Adrenal gland (tissue), 12 donors: ENCODE results near the gene CDHR3. TPM values are rescaled to one million over a fixed set of nuclear protein-coding genes. Genes with fewer than 3 reads are reported as not detected.

Source experiments
- DNase-seq, 7 donors: peaks; one replicate each; pipeline ENCODE4 v3.0.0-alpha.2; 2019 to 2020
- H3K27ac ChIP-seq, 5 donors: fragments of 200-600 bp; sonication (generic) in 4 of 5; 1 replicate in 3 of 5; 2 replicates in 2 of 5; pipeline versions ENCODE4 v1.5.1 to v1.8.0; 2016 to 2020; ENCODE audit warnings: mild to moderate bottlenecking in 1 of 5
- H3K27me3 ChIP-seq: fragments of 200-600 bp; 2 replicates; pipeline ENCODE4 v1.8.0; 2021
- H3K36me3 ChIP-seq, 2 donors: fragments of 200-600 bp; replicated peaks in 1 of 2; 1 replicate in 1 of 2; 2 replicates in 1 of 2; pipeline versions ENCODE4 v1.5.1 to v1.8.0; 2018 to 2022
- H3K4me1 ChIP-seq, 2 donors: fragments of 200-600 bp; replicated peaks in 1 of 2; 1 replicate in 1 of 2; 2 replicates in 1 of 2; pipeline versions ENCODE4 v1.5.1 to v1.8.0; 2018 to 2021
- H3K4me3 ChIP-seq, 4 donors: fragments of 200-600 bp; sonication (generic) in 3 of 4; one replicate each; pipeline ENCODE4 v1.5.1; 2016 to 2018
- H3K9me3 ChIP-seq, 3 donors: fragments of 200-600 bp; sonication (generic) in 1 of 3; replicated peaks in 1 of 3; 1 replicate in 2 of 3; 2 replicates in 1 of 3; pipeline versions ENCODE4 v1.5.1 to v1.8.0; 2016 to 2021
- POLR2A ChIP-seq, 2 donors: fragments of 450-650 bp; IDR thresholded peaks; one replicate each; pipeline ENCODE4 v1.6.1; 2017; ENCODE audit warnings: antibody characterized with exemption in 2 of 2, mild to moderate bottlenecking in 2 of 2, moderate library complexity in 1 of 2
- WGBS, 4 donors: extraction: QIAGEN DNeasy Blood & Tissue Kit in 2 of 4; methylation state at CpG; one replicate each; pipeline versions ENCODE4 v1.1.5 to v1.1.7; 2013 to 2017; 5-methylcytosine and 5-hydroxymethylcytosine counted together
- intact Hi-C, 2 donors: fragments of 100-400 bp; cut with DNase I; formaldehyde crosslinking; loops; one replicate each; pipeline versions ENCODE4 v1.14.1 to v1.15.0; 2022 to 2023
- polyA plus RNA-seq, 3 donors: library from polyadenylated mRNA; stranded (reverse); fragments of 200-250 nt in 2 of 3; fragments of 350-450 nt in 1 of 3; fragmentation: Illumina TruSeq in 1 of 3; extraction: RNeasy Lipid Tissue Mini Kit (QIAGEN cat#74804) in 1 of 3; gene quantifications; one replicate each; pipeline ENCODE4 v1.2.3, GENCODE V29; 2013 to 2014
- total RNA-seq, 9 donors: library from RNA; depleted of rRNA in 4 of 9; stranded (reverse); fragments of >200 nt in 4 of 9; fragments of 120-200 nt in 1 of 9; fragmentation: NEBNext Ultra II Directional in 1 of 9; extraction: Animal tissue kit (Norgen Biotek cat#: 25700) in 1 of 9; gene quantifications; one replicate each; pipeline versions ENCODE4 v1.1.0 to v1.2.4, GENCODE V29; 2013 to 2023
- TF ChIP-seq, protein P1 (sequence below), 6 experiments: fragments of 450-650 bp in 4 of 6; fragments of 200-600 bp in 2 of 6; sonication (generic) in 1 of 6; IDR thresholded peaks; 1 replicate in 5 of 6; 2 replicates in 1 of 6; pipeline versions ENCODE4 v1.5.1 to v1.8.0; 2016 to 2021; ENCODE audit warnings: antibody characterized with exemption in 6 of 6, mild to moderate bottlenecking in 2 of 6, moderate library complexity in 1 of 6
- donor health status: healthy with polysubstance abuse.
- donor health status: Bipolar disorder and iron deficiency.
- donor health status: DM: yes; HTN: yes; CAD: no.
- donor health status: DM: no; HTN: no; CAD: no.
- donor health status: DM: no; HTN: no; CAD: no.
- donor health status: DM: yes; HTN: yes; CAD: no.

The CDHR3 gene
- total and polyA plus RNA-seq, 12 donors: 0.66 to 5.0 (median 2.3) TPM

DNA sequence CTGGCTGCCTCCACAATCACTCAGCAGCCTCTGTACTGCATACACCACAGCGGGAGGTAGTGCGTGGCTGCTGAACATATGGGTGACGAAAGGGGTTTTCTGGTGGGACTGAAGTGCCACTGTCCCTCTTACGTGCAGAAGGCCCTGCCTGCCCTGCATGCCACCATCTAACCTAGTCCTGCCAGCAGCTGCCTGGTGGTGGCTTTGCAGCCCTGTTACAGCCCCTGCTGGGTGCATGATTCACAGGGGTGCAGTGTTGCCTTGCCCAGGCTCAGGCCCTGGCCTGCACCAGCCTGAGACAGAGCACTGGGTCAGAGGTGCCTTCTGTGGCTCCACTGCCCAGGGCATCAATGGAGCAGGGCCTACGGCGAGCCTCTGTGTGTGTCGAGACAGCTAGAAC is 98.9 kb downstream of the CDHR3 start:
- DNase-seq: peak in 2 of 7 donors; percentile 12 to 30
- no peaks in the 10 kb centered on the region for H3K9me3 ChIP-seq

DNA sequence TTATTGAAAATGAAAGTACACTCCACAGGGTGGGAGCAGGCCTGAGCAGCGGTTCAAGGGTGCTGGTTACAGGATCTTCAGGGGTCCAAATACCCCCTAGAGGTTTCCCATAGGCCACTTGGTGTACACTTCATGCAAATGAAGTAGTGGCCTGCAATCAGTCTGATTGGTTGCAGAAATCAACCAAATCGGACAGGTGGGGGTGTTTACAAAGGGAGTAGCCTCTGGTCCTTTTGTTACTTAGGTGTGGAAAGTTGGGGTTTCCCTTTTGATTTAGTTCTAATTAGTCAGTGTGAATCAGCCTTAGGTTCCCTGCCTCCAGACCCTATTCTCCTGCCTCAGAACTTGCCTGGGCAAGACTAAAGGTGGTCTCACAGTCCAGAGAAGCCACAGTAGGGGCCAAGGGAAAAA is 99.5 kb downstream of the CDHR3 start:
- Histone ChIP-seq H3K4me3 (no peak overlapping the region), H3K27me3 (no peaks in the 10 kb centered on the region), H3K4me1 (peaks cover 18 to 22% of the 10 kb centered on the region in 2 donors), H3K27ac (no peak overlapping the region), H3K9me3 (no peaks in the 10 kb centered on the region), H3K36me3 (no peaks in the 10 kb centered on the region)
- 90 to 96% (median 94%) methylated on average over 2 of the region's 2 CpGs for WGBS, 4 donors
- TF ChIP-seq, protein P1, sequence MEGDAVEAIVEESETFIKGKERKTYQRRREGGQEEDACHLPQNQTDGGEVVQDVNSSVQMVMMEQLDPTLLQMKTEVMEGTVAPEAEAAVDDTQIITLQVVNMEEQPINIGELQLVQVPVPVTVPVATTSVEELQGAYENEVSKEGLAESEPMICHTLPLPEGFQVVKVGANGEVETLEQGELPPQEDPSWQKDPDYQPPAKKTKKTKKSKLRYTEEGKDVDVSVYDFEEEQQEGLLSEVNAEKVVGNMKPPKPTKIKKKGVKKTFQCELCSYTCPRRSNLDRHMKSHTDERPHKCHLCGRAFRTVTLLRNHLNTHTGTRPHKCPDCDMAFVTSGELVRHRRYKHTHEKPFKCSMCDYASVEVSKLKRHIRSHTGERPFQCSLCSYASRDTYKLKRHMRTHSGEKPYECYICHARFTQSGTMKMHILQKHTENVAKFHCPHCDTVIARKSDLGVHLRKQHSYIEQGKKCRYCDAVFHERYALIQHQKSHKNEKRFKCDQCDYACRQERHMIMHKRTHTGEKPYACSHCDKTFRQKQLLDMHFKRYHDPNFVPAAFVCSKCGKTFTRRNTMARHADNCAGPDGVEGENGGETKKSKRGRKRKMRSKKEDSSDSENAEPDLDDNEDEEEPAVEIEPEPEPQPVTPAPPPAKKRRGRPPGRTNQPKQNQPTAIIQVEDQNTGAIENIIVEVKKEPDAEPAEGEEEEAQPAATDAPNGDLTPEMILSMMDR (IDR thresholded peaks at IDR 0.05): no peak
- TF ChIP-seq POLR2A (IDR thresholded peaks at IDR 0.05): no peak
- intact Hi-C loops: no loop called here
- peak in 1 of 7 donors; percentile 10 for DNase-seq

More for the DNA sequence above, 98.9 kb downstream of the CDHR3 start:
- no peaks in the 10 kb centered on the region for H3K36me3 ChIP-seq
- peaks cover 20 to 22% of the 10 kb centered on the region in 2 donors for H3K4me1 ChIP-seq
- H3K4me3 ChIP-seq: no peak overlapping the region
- intact Hi-C loops: no loop called here
- no peak overlapping the region for H3K27ac ChIP-seq
- H3K27me3 ChIP-seq: no peaks in the 10 kb centered on the region
- TF ChIP-seq, protein P1 (IDR thresholded peaks at IDR 0.05): no peak
- no peak for TF ChIP-seq POLR2A (IDR thresholded peaks at IDR 0.05)
- WGBS, 4 donors: 95 to 100% (median 98%) methylated on average over 4 to 7 of the region's 7 CpGs

DNA sequence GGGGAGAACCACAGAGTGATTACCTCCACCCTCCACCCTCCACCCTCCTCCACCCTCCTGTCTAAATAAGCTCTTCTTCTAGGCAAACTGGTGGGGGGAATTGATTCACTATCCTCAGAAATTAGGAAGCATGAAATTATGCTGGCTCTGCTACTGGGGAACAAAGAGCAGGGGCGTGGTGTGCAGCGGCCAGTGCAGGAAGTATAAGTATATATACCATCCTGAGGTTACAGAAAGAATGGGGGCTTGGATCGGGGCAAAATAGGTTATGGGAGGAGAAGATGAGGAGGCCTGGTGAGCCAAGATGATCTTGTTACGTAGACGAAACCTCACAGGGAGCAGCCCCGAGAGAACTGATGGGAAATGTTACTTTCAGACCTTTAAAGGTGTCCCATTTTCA is 100.0 kb downstream of the CDHR3 start:
- H3K27ac ChIP-seq: no peak overlapping the region
- no peaks in the 10 kb centered on the region for H3K36me3 ChIP-seq
- H3K9me3 ChIP-seq: no peaks in the 10 kb centered on the region
- intact Hi-C loops: no loop called here
- no peaks in the 10 kb centered on the region for H3K27me3 ChIP-seq
- no peak for TF ChIP-seq POLR2A (IDR thresholded peaks at IDR 0.05)
- TF ChIP-seq, protein P1 (IDR thresholded peaks at IDR 0.05): no peak
- peak in 2 of 7 donors; percentile 10 to 31 for DNase-seq
- no peak overlapping the region for H3K4me3 ChIP-seq
- H3K4me1 ChIP-seq: peaks cover 18 to 22% of the 10 kb centered on the region in 2 donors
- WGBS, 4 donors: 80 to 93% (median 87%) methylated on average over 6 of the region's 6 CpGs

DNA sequence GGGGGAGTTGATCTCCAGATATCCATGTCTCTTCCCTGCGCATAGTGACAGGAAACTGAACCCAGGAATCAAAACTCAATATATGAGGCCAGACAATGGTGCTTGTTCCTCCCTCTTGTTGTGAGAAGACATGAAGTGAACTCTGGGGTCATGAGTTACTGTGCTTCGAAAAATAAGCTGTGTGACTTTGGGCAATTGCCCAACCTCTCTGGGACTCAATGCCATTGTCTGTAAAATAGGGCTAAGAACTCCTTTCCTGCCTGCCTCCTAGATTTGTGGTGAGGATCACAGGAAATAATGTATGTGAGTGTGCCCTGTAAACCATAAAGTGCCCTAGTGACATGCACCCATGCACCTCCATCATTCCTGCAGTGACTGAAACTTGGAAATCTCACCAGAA is 100.6 kb downstream of the CDHR3 start:
- 79 to 92% (median 87%) methylated on average over 2 of the region's 2 CpGs for WGBS, 4 donors
- H3K9me3 ChIP-seq: no peaks in the 10 kb centered on the region
- H3K27me3 ChIP-seq: no peaks in the 10 kb centered on the region
- no peaks in the 10 kb centered on the region for H3K36me3 ChIP-seq
- no peak overlapping the region for H3K27ac ChIP-seq
- DNase-seq: peak in 1 of 7 donors; percentile 18
- intact Hi-C loops: no loop called here
- TF ChIP-seq, protein P1 (IDR thresholded peaks at IDR 0.05): no peak
- no peak for TF ChIP-seq POLR2A (IDR thresholded peaks at IDR 0.05)
- H3K4me3 ChIP-seq: no peak overlapping the region
- H3K4me1 ChIP-seq: peaks cover 18 to 22% of the 10 kb centered on the region in 2 donors
